ENCODE measurements around the gene SPAG4.

DNA sequence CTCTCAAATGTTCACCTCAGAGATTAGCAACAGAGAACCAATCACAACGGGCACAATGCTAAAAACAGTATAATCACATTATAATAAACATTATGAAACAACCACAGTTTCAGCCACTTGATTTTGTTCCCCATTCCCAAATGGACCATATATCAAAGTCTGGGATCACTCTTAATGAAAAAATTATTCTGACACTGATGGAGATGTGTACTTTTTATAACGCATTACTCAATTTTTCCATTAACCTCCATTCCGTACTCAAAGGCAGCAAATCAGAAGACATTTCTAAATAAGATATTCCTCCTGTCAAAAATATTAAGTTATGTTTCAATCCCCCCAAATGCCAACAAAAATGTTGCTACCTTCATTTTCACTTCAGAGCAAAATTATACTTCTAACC lies 46.3 kb downstream of the SPAG4 start:
- TF ChIP-seq, protein P1, sequence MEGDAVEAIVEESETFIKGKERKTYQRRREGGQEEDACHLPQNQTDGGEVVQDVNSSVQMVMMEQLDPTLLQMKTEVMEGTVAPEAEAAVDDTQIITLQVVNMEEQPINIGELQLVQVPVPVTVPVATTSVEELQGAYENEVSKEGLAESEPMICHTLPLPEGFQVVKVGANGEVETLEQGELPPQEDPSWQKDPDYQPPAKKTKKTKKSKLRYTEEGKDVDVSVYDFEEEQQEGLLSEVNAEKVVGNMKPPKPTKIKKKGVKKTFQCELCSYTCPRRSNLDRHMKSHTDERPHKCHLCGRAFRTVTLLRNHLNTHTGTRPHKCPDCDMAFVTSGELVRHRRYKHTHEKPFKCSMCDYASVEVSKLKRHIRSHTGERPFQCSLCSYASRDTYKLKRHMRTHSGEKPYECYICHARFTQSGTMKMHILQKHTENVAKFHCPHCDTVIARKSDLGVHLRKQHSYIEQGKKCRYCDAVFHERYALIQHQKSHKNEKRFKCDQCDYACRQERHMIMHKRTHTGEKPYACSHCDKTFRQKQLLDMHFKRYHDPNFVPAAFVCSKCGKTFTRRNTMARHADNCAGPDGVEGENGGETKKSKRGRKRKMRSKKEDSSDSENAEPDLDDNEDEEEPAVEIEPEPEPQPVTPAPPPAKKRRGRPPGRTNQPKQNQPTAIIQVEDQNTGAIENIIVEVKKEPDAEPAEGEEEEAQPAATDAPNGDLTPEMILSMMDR (IDR thresholded peaks at IDR 0.05) = no peak
- no peak for TF ChIP-seq POLR2A (IDR thresholded peaks at IDR 0.05)
